SK-N-SH treated with all-trans-retinoic acid at 6 μM for 48 hours (cell line): ENCODE results near the gene ZFP92.

Experiments used
- ARNTL ChIP-seq: fragments of 450-650 bp; formaldehyde crosslinking; IDR thresholded peaks from 2 replicates; pipeline ENCODE4 v1.5.0; 2020; ENCODE audit warnings: low read depth, mild to moderate bottlenecking, moderate library complexity, borderline replicate concordance
- OSR1 ChIP-seq: fragments of 250-450 bp; sonication (Bioruptor Pico); IDR thresholded peaks from 2 replicates; pipeline ENCODE4 v1.8.0; 2022; ENCODE audit warnings: moderate library complexity, mild to moderate bottlenecking, inconsistent platforms
- PATZ1 ChIP-seq: fragments of 250-450 bp; sonication (Bioruptor Pico); IDR thresholded peaks from 2 replicates; pipeline ENCODE4 v1.8.0; 2020; ENCODE audit warnings: mild to moderate bottlenecking, moderate library complexity, borderline replicate concordance
- TCF4 ChIP-seq: fragments of 250-450 bp; sonication (Bioruptor Pico); IDR thresholded peaks from 2 replicates; pipeline ENCODE4 v1.8.0; 2021; ENCODE audit warnings: mild to moderate bottlenecking, moderate library complexity, borderline replicate concordance
- TOX ChIP-seq: fragments of 250-450 bp; sonication (Bioruptor Pico); IDR thresholded peaks from 2 replicates; pipeline ENCODE4 v1.8.0; 2021; ENCODE audit warnings: mild to moderate bottlenecking, moderate library complexity, borderline replicate concordance
- ZFP30 ChIP-seq: fragments of 450-650 bp; formaldehyde crosslinking; IDR thresholded peaks from 2 replicates; pipeline ENCODE4 v1.5.0; 2022; ENCODE audit warnings: mild to moderate bottlenecking, moderate library complexity

- TF ChIP-seq ZFP30 (no peak), TCF4 (CRISPR knock-in tag) (no peak), OSR1 (no peak), PATZ1 (CRISPR knock-in tag) (no peak), TOX (CRISPR knock-in tag) (no peak), ARNTL (no peak)
Measured at GRCh38 chrX:153445106-153445855, 34.0 kb downstream of the ZFP92 start.
